ENCODE measurements around the gene AFMID. TPM values are rescaled to one million over a fixed set of nuclear protein-coding genes. Genes with fewer than 3 reads are reported as not detected.

Gene AFMID
- total and polyA plus RNA-seq, 2 of the 13 experiments (the other 11 are each of a cell fraction or from before 2014, with no cell fraction given): 249 to 270 TPM

- TF ChIP-seq, protein P1, sequence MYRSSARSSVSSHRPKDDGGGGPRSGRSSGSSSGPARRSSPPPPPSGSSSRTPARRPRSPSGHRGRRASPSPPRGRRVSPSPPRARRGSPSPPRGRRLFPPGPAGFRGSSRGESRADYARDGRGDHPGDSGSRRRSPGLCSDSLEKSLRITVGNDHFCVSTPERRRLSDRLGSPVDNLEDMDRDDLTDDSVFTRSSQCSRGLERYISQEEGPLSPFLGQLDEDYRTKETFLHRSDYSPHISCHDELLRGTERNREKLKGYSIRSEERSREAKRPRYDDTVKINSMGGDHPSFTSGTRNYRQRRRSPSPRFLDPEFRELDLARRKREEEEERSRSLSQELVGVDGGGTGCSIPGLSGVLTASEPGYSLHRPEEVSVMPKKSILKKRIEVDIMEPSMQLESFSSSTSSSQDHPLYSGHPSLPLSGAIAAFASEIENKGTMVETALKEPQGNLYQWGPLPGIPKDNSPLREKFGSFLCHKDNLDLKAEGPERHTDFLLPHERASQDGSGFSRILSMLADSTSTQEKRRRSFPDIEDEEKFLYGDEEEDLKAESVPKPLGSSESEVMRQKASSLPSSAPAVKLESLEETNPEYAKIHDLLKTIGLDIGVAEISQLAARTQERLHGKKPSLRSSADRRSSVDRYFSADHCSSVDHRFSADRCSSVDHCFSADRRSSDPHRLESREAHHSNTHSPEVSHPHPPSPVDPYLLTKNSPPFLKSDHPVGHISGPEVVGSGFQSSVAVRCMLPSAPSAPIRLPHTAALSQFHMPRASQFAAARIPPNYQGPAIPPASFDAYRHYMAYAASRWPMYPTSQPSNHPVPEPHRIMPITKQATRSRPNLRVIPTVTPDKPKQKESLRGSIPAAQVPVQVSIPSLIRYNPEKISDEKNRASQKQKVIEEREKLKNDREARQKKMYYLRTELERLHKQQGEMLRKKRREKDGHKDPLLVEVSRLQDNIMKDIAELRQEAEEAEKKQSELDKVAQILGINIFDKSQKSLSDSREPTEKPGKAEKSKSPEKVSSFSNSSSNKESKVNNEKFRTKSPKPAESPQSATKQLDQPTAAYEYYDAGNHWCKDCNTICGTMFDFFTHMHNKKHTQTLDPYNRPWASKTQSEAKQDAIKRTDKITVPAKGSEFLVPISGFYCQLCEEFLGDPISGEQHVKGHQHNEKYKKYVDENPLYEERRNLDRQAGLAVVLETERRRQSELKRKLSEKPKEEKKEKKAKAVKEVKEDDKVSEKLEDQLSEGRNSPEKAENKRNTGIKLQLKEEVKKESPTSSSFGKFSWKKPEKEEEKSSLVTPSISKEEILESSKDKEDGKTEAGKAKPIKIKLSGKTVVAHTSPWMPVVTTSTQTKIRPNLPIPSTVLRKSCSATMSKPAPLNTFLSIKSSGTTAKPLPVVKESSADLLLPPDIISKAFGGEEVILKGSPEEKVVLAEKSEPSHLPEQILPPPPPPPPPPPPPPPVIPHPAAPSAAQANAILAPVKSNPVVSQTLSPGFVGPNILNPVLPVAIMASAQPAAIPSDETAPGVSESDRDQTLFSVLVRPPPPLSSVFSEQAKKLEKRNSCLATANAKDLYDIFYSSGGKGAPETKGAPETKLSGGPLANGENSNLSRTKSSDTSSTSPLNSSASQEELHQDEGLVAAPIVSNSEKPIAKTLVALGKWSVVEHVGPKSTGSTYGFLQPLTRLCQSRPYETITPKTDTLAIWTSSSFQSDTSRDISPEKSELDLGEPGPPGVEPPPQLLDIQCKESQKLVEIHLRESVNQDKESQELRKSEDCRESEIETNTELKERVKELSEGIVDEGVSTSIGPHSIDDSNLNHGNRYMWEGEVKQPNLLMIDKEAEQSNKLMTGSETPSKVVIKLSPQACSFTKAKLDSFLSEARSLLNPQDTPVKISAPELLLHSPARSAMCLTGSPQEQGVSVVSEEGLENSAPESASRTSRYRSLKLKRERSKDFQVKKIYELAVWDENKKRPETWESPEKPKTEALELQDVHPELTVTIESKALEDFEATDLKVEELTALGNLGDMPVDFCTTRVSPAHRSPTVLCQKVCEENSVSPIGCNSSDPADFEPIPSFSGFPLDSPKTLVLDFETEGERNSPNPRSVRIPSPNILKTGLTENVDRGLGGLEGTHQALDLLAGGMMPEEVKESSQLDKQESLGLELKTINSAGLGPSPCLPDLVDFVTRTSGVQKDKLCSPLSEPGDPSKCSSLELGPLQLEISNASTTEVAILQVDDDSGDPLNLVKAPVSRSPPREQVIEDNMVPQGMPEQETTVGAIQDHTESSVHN (CRISPR knock-in tag; IDR thresholded peaks at IDR 0.05): peak; percentile 59; the same call in 1 of the 2 replicates
- no peak for TF ChIP-seq MBD4 (IDR thresholded peaks at IDR 0.05; ENCODE audit: borderline replicate concordance, low read length)
- TF ChIP-seq DR1 (CRISPR knock-in tag; IDR thresholded peaks at IDR 0.05): no peak
- no peak for TF ChIP-seq ASH2L (IDR thresholded peaks at IDR 0.05; ENCODE audit: insufficient read length, low read depth, low read length)
- TF ChIP-seq CBFB (CRISPR knock-in tag; IDR thresholded peaks at IDR 0.05): no peak
- TF ChIP-seq ZNF598 (CRISPR knock-in tag; IDR thresholded peaks at IDR 0.05; ENCODE audit: borderline replicate concordance): no peak
- peak; percentile 69; the same call in 1 of the 2 replicates for TF ChIP-seq TP53 (CRISPR knock-in tag; conservative IDR thresholded peaks at IDR 0.05)
- TF ChIP-seq ZBTB46 (CRISPR knock-in tag; IDR thresholded peaks at IDR 0.05; ENCODE audit: borderline replicate concordance): no peak
- peak; percentile 82 for TF ChIP-seq ZNF556 (CRISPR knock-in tag; IDR thresholded peaks at IDR 0.05; ENCODE audit: borderline replicate concordance)
- TF ChIP-seq KLF9 (CRISPR knock-in tag; IDR thresholded peaks at IDR 0.05; ENCODE audit: low read depth): no peak
- TF ChIP-seq PCBP1 (IDR thresholded peaks at IDR 0.05; ENCODE audit: borderline replicate concordance, low read depth, low read length): no peak
- no peak for TF ChIP-seq ESRRA (CRISPR knock-in tag; IDR thresholded peaks at IDR 0.05; ENCODE audit: low read depth)
- TF ChIP-seq SP1 (IDR thresholded peaks at IDR 0.05): no peak
- TF ChIP-seq SP1 (CRISPR knock-in tag; IDR thresholded peaks at IDR 0.05): 0 out of 2 replicates have a peak, but pooled peaks have one; percentile 29
- peak; percentile 20; the same call in 1 of the 2 replicates for TF ChIP-seq FOXA3 (CRISPR knock-in tag; IDR thresholded peaks at IDR 0.05)
- no peak for TF ChIP-seq KMT2A (CRISPR knock-in tag; IDR thresholded peaks at IDR 0.05)
- TF ChIP-seq, protein P2, sequence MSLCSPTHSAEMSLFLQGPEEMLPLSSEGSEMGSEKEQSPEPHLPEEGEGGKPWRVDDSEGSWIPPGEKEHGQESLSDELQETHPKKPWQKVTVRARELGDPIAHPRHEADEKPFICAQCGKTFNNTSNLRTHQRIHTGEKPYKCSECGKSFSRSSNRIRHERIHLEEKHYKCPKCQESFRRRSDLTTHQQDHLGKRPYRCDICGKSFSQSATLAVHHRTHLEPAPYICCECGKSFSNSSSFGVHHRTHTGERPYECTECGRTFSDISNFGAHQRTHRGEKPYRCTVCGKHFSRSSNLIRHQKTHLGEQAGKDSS (CRISPR knock-in tag; IDR thresholded peaks at IDR 0.05; ENCODE audit: borderline replicate concordance, low read depth): peak; percentile 95; the same call in 1 of the 2 replicates
- peak; percentile 93 for TF ChIP-seq ZNF772 (CRISPR knock-in tag; IDR thresholded peaks at IDR 0.05)
Observed at GRCh38 chr17:78144736-78145641, 42.2 kb upstream of the AFMID start (continued).

All from HepG2 (cell line).